Measurements from ENCODE around the gene ZMYM2.

ZMYM2 gene

DNA sequence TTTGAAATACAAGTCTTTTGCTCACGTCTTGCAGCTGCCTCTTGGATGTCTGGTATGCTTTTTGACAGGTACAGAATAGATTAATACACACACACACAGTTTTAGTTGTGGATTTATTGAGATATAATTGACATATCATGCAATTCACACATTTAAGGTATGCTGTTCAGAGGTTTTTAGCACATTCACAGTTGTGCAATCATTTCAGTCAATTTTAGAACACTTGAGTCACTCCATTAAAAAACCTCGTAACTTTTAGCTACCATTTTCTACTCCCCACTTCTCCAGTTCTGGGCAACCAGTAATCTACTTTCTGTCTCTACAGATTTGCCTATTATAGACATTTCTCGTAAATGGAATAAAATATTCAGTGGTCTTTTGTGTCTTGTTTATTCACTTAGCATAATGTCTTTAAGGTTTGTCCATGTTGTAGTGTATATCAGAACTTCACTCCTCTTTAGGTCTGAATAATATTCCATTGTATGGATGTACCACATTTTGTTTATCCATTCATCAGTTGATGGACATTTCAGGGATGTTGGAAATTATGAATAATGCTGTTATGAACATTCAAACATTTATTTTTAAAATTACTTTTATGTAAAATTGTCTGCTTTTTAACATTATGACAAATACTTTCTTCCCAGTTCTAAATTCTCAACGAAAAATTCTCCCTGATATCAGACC lies 2.5 kb upstream of the ZMYM2 start:
- no peak for FAIRE-seq
- no peak for DNase-seq (ENCODE audit: insufficient read length, low spot score)
- TF ChIP-seq CTCF (IDR thresholded peaks at IDR 0.05; ENCODE audit: insufficient read depth, missing control alignments): no peak

DNA sequence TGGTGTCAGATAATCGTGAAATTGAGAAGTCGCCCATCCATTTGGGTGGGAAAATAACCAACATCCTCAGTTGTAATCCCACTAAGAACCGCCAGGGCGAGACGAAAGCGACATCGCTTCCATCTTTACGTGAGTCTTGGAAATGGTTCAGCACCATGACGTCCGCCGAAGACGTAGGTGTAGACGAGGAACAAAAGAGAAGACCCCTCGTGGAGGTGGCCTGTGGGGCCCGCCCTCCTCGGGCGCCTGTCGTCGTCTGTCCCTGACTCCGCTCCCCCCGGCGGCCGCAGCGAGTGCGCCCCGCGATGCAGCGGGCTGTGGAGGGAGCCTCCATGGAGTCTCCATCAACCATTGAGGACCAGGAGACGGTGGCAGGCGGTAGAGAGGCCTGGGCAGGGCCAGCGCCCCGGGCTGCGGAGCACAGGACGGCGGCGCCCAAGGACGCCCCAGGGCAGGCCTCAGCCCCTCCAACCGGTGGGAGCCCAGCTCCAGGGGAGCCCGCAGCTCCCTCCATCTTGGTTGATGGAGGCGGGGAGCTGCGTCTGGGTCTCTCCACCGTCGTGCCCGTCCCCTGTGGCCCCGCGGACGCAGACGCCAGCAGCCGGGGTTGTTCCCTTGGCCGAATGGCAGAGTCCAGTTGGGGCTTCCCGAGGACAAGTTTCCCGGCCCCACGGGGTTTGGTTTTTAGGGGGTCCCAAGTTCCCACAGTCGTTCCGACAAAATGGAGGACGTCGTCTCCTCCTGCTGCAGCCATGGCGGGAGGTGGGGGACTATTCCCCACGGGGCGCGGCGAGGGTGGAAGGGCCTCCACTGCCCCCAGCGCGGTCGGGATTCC lies 990 bp upstream of the ZMYM2 start:
- DNase-seq (ENCODE audit: insufficient read length, low spot score) (no peak), FAIRE-seq (no peak)
- TF ChIP-seq CTCF (IDR thresholded peaks at IDR 0.05; ENCODE audit: insufficient read depth, missing control alignments): no peak

DNA sequence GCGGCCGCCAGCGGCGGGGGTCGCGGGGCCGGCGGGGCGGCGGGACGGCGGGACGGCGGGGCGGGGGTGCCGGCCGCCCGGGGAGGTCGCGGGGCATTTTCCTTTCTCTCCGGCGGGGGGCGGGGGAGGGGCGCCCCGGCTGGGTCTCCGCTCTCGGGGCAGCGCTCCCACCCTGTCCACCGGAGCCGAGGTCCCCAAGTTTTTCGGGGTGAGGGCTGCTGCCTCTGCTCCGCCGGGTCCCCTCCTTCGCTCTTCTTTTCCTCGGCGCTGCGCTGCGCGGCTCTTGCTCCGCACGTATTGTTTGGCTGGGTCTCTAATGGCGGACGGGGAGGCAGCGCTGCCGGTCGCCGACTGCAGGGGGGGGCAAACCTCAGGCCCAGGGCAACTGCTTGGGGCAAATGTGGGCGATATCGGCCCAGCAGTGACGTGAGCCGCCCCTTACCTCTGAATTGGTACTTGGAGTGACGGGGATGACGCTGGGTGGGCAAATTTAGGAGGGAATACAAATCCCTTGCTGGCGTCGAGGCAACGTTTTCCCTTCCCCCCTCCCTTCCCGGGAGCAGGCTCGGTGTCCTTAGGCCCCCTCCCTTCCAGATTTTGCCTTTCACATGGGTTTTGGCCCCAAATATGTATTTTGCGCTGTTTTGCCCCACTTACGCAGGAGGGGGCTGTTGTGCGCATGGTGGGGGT lies 759 bp downstream of the ZMYM2 start:
- no peak for TF ChIP-seq CTCF (IDR thresholded peaks at IDR 0.05; ENCODE audit: insufficient read depth, missing control alignments)
- DNase-seq (ENCODE audit: insufficient read length, low spot score) (no peak), FAIRE-seq (no peak)

DNA sequence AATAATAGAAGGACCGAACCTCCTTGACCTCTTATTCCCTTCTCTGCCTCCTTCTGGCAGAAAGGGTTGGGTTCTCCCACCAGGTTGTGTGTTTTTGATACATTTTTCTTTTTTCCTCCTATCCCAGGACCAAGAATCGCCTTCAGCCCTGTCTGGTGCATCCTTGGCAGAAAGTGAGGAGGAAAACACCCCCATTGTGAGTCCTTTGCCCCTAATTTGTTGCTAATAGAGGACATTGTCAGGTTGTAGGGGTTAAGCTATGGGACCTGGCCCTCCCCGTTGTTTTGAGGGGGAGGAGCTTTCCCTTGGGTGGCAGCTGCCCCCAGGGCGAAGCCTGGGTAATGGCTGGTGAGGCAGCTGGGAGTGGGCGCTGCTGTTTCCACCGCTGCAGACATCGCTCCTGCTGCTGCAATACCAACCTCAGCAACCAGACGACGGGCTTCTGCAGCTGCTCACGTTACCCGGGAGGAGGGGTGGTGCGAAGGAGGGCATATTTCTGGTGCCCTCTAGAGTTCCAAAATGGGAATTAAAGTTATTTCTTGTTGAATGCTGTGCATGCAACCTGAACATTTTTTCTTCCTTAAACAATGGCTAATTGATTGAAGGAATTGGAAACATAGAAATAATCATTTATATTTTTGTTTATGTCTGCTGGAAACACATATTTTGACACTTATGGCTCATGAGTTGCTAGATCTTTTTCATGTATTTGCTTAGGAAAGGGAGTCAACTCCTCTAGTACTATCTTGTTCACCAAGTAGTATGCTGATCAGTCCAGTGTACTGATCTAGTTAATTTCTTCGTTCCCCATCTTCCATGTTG lies 1.5 kb downstream of the ZMYM2 start:
- DNase-seq (ENCODE audit: insufficient read length, low spot score): no peak
- FAIRE-seq: no peak
- TF ChIP-seq CTCF (IDR thresholded peaks at IDR 0.05; ENCODE audit: insufficient read depth, missing control alignments): peak; percentile 72

- TF ChIP-seq CTCF (IDR thresholded peaks at IDR 0.05; ENCODE audit: insufficient read depth, missing control alignments): no peak
- FAIRE-seq: peak; percentile 25
- DNase-seq (ENCODE audit: insufficient read length, low spot score): no peak
These were observed 2.1 kb downstream of the ZMYM2 start for GRCh38 chr13:19960653-19960976.

DNA sequence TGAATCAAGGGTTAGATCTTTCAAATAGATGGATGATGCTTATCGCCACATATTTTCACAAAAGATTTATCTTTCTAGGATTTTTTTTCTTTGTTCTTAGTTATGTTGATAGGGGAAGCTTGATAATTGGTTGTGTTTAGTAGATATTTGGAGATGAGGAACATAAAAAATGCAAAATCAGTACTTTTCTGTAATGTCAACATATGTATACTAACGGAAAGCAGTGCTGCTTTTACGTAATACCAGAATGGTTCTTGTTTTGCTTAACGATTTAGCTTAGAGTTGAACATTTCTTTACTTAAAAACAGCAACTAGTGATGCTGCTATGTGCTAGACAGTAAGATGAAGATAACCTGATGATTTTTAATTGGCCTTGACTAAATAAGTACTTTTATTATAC lies 3.0 kb downstream of the ZMYM2 start:
- DNase-seq (ENCODE audit: insufficient read length, low spot score) (no peak), FAIRE-seq (no peak)
- TF ChIP-seq CTCF (IDR thresholded peaks at IDR 0.05; ENCODE audit: insufficient read depth, missing control alignments): no peak

All from D721Med (cell line).